Dedifferentiated amniotic fluid mesenchymal stem cell (primary cell): ENCODE data around the gene CBX3.
"Not testable (repeated sequence)": the region's sequence is repeated elsewhere in the genome, so short reads cannot be mapped to it uniquely, and the experiment has no call there.

Experiments used
- DNase-seq: peaks from one replicate; pipeline ENCODE4 v3.0.0-alpha.2; 2016; ENCODE audit errors: extremely low spot score

Gene CBX3

GRCh38 chr7:26201247-26202018, at the start of gene CBX3:
Gene CBX3, plus strand, starts transcription at chr7:26201745. Its CDS starts 1,254 bp downstream, at chr7:26202999.
- DNase-seq, result peak; percentile 48

GRCh38 chr7:26151953-26152781, 49.4 kb upstream of the CBX3 start, which contains the start of gene NFE2L3:
Gene NFE2L3, plus strand, starts transcription at chr7:26152198. Its CDS starts 301 bp downstream, at chr7:26152499.
- DNase-seq, result no peak

- DNase-seq, result not testable (repeated sequence)
Observed at GRCh38 chr7:26152782-26153240, 48.7 kb upstream of the CBX3 start.

GRCh38 chr7:26153241-26153822, 48.2 kb upstream of the CBX3 start:
- DNase-seq, result no peak

- DNase-seq, result no peak
Observed at GRCh38 chr7:26153823-26154783, 47.4 kb upstream of the CBX3 start.

- no peak for DNase-seq
Observed at GRCh38 chr7:26155531-26156375, 45.8 kb upstream of the CBX3 start.

- peak; percentile 86 for DNase-seq
Observed at GRCh38 chr7:26156451-26157420, 44.8 kb upstream of the CBX3 start.

GRCh38 chr7:26157520-26158105, 43.9 kb upstream of the CBX3 start:
- no peak for DNase-seq

- no peak for DNase-seq
Observed at GRCh38 chr7:26159243-26159642, 42.3 kb upstream of the CBX3 start.

- DNase-seq, result no peak
Observed at GRCh38 chr7:26160896-26161295, 40.6 kb upstream of the CBX3 start.

GRCh38 chr7:26162431-26162830, 39.1 kb upstream of the CBX3 start:
- no peak for DNase-seq

- DNase-seq, result not testable (repeated sequence)
Observed at GRCh38 chr7:26163804-26164203, 37.7 kb upstream of the CBX3 start.

GRCh38 chr7:26165950-26166683, 35.4 kb upstream of the CBX3 start:
- DNase-seq, result no peak

- no peak for DNase-seq
Observed at GRCh38 chr7:26166684-26167266, 34.8 kb upstream of the CBX3 start.

- DNase-seq, result no peak
Observed at GRCh38 chr7:26167303-26167934, 34.1 kb upstream of the CBX3 start.

GRCh38 chr7:26168458-26169023, 33.0 kb upstream of the CBX3 start:
- no peak for DNase-seq

GRCh38 chr7:26169271-26169670, 32.3 kb upstream of the CBX3 start:
- DNase-seq, result no peak
